Daoy (cell line): Measurements from ENCODE around the gene PLA2G12A. TPM values are rescaled to one million over a fixed set of nuclear protein-coding genes. Genes with fewer than 3 reads are reported as not detected.

Experiments
- DNase-seq: peaks from one replicate; pipeline ENCODE4 v3.0.0-alpha.2; 2015; ENCODE audit warnings: low read depth
- total RNA-seq: library from RNA; depleted of rRNA; stranded (reverse); fragments of >200 nt; shearing (Covaris generic); gene quantifications from 2 replicates; pipeline ENCODE4 v1.2.3, GENCODE V29; 2014

Gene PLA2G12A
- total RNA-seq, 1 experiment from 2014 or later = 5.3 TPM

GRCh38 chr4:109729117-109729717 is 653 bp downstream of the PLA2G12A start:
- DNase-seq = peak; percentile 1

DNA sequence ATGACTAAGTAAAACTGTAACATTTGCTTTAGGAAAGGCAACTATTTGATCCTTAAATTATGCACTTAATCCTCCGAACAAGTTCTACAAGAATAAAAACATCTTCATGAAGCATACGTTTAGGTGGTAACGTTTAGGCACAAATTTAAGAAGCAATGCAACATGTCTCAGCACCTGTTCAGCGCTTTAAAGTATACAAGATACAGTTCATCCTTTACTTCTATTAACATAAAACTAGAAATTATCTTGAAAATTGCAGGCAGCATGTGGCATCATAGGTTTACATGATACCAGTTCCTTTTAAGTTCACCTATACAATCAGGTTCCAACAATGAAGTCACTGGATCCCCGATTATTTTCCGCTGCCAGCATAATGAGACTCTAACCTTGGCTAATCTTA is 1.5 kb downstream of the PLA2G12A start:
- no peak for DNase-seq

GRCh38 chr4:109723110-109723509 is 6.8 kb downstream of the PLA2G12A start:
- no peak for DNase-seq

DNA sequence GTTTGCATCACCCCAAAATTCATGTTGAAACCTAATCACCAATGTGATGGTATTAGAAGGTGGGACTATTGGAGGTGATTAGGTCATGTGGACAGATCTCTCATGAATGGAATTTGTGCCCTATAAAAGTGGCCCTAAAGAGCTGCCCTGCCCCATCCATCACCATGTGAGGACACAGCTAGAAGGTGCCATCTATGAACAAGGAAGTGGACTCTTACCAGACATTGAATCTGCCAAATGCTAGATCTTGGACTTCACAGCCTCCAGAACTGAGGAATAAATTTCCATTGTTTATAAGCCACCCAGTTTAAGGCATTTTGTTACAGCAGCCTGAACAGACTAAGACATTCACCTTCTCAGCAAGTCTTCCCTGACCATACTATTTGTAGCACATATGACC is 7.5 kb downstream of the PLA2G12A start:
- DNase-seq = no peak

DNA sequence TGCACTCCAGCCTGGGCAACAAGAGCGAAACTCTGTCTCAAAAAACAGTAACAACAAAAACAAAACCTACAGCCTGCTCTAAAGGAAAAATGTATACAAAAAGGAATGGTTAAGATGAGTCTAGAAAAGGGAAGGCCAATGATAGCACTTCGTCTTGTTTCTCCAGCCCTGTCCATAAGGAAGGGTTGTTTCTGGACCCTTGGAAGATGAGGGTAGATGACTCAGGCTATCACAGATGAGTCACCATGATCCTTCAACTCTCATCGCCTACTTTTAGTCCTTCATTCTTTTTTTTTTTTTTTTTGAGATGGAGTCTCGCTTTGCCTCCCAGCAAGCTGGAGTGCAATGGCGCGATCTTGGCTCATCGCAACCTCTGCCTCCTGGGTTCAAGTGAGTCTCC is 8.8 kb downstream of the PLA2G12A start:
- DNase-seq = peak; percentile 38

DNA sequence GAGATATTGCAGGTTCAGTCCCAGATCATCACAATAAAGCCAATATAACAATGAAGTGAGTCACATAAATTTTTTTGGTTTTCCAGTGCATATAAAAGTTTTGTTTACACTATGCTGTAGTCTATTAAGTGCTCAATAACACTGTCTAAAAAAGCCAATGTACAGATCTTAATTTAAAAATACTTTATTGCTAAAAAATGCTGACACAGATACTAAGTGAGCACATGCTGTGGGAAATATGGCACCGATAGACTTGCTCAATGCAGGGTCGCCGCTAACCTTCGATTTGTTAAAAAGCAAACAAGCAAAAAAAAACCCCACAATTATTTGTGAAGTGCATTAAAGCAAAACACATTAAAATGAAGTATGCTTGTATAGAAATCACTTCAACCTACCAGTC is 10.3 kb downstream of the PLA2G12A start:
- DNase-seq = no peak

GRCh38 chr4:109718759-109719158 is 11.1 kb downstream of the PLA2G12A start:
- DNase-seq = no peak

- DNase-seq = no peak
Measured at GRCh38 chr4:109713500-109713899, 16.4 kb downstream of the PLA2G12A start.

DNA sequence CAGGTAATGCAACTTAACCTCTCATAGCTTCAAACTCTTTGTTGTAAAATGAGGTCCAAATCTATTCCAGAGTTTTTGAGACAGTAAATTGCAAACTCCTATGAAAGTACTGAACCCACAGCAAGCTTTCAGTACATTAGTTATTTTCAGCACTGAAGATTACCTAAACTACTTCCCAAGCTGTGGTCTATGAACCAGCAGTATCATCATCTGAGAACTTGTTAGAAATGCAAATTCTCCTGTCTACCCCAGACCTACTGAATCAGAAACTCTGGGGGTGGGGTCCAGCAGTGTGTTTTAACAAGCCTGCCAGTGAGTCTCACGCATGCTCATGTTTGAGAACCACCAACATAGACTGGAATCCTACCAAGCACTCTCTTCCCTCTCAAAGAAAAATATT is 20.9 kb downstream of the PLA2G12A start:
- no peak for DNase-seq

- DNase-seq = no peak
Measured at GRCh38 chr4:109708435-109708834, 21.4 kb downstream of the PLA2G12A start.

- DNase-seq = no peak
Measured at GRCh38 chr4:109703664-109704361, 26.1 kb downstream of the PLA2G12A start.

DNA sequence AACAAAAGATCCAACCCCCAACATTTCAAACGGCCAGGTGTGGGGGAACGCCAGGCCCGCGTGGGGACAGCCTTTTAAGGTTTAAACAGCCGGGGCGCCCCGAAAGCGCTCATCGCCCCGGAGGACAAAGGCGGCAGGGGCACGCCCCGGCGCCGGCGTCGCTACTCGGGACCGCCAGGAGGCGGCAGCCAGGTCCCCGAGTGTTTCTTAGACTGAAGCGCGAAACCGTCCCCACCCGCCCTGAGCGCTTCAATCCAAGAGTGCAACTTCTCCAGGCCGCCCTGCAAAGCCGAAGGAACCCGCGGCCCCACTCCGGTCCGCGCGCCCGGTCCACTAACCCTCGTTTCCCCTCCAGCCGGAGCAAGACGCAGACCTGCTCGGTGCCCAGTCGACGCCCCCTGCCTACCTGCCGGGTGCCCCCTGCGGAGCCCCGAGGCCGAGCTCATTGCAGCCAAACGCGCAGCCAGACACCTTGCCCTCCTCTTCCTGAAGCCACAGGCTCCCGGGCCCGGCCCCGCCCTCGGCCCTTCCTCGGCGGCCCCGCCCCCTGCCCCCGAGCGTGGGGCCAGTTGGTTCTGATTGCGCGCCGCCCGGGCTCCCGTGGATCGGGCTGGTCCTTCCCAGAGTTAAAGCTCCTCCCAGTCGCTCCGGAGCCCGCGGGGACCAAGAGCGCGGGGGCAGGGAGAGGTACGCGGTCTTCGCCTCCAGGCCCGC is 26.8 kb downstream of the PLA2G12A start, which contains the start of gene CASP6:
Gene CASP6, minus strand, starts transcription at position 496 of the 714 bp plus-strand sequence. Its CDS starts 50 bp downstream, at position 446.
- peak; percentile 61 for DNase-seq

GRCh38 chr4:109701566-109702410 is 28.1 kb downstream of the PLA2G12A start:
- no peak for DNase-seq

DNA sequence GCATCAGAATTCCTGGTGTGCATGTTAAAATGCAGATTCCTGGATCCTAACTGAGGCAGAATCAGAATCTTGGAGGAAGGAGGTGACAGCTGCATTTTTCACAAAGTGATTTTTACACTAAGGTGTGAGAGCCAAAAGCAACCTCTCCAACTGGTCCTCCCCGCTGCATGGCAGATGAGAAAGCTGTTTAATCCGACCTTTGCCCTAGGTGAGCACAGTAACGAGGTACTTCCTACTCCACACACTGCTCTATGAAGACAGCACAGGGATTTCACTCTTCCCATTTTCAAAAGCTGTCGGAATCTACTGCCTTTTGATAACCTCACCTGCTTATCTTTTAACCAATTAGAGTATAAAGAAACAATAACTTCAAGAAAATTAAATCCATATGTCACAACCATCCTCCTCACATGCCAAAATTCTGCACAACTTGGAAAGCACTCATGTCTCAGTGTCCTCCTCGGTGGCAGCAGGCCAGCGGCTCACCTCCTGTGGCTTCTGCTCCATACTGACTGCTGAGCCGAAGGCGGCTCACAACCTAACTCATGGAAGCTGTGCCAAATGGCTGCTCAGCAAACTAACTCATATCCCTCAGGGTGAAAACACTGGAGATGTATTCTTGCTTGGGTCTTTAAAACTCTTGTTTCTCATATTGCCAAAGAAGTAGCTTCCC is 30.2 kb downstream of the PLA2G12A start:
- peak; percentile 1 for DNase-seq

- DNase-seq = no peak
Measured at GRCh38 chr4:109698656-109699055, 31.2 kb downstream of the PLA2G12A start.

DNA sequence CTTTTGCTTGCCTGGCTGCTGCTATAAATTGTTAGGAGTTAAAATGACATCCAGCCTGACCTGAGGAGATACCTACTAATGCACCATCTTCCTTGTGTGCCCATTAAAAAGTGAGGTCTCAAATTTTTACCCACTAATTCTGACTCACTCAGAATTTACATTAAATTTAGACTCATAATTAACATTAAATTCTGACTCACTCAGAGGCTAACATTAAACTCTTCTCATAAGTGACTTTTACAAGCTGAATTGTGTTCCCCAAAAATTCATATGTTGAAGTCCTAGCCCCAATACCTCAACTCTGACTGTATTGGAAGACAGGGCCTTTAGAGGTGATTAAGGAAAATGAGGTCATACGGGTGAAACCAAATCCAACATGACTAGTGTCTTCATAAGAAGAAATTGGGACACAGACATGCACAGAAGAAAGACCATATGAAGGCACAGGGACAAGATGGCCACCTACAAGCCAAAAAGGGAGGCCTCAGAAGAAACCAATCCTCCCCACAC is 38.4 kb downstream of the PLA2G12A start:
- no peak for DNase-seq

DNA sequence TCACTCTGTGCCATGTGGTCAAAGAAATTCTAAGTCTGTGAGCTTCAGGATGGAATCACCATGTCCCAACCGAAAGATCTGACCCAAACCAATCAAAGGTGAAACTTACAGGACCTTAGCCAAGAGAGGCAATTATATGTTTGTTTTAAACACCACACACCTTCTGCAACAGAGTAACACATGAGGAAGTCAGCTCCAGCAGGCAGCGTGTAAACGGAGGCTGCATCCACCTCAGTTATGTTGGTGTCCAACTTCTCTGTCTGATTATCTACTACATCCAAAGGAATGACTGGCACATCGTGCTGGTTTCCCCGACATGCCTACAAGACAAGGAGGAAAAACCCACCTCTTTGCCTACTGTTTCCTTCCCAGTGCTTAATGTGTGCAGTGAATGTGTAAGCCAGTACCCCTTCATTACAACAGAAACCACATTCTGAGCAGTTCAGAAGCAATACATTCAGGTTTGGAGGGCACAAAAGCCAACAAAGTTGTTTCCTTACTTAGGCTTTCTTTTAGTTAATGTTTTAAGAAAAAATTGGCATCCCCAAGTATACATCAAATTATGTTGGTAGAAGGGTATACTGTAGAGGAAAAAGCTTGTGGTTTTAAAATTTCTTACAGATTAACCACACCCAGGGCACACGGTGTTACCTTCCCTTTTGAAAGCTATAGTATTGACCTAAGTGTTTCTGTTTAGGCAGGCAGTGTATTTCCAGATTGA is 39.0 kb downstream of the PLA2G12A start:
- DNase-seq = no peak

- no peak for DNase-seq
Measured at GRCh38 chr4:109684727-109685126, 45.1 kb downstream of the PLA2G12A start.

DNA sequence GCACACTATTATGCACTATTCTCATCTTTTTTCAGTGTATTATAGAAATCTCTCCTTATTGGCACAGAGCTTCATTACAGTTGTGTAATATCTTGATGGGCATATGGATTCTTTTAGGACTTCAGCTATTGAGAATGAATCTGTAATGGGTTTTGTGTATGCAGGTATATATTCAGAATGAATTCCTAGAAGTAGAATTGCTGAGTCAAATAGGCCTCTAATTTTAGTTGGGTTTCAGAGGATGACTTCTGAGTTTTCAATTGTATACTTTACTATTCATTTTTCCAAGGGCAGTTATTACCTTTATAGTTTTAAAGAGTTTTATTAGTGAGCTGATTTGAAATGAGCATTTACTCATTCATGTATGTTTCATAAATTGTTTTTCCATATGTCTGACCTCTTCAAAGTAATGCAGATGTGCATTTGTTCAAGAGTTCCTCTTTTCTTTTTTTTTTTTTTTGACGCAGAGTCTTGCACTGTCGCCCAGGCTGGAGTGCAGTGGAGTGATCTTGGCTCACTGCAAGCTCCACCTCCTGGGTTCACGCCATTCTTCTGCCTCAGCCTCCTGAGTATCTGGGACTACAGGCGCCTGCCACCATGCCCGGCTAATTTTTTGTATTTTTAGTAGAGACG is 46.1 kb downstream of the PLA2G12A start:
- no peak for DNase-seq

GRCh38 chr4:109682875-109683274 is 47.0 kb downstream of the PLA2G12A start:
- DNase-seq = no peak
